H54 (cell line): Measurements from ENCODE around the gene DGKG.

Experiments used
- DNase-seq: peaks from one replicate; pipeline ENCODE4 v3.0.0; 2011; ENCODE audit warnings: low spot score, mixed read lengths; ENCODE audit not compliant: insufficient read length
- FAIRE-seq: peaks from 3 replicates; lab custom pipeline; 2011; peaks lifted over from hg19 to GRCh38; lab: Jason Lieb, UNC
- POLR2A ChIP-seq: IDR thresholded peaks from 2 replicates; pipeline ENCODE4 v1.6.1; 2011; ENCODE audit warnings: low read depth, mild to moderate bottlenecking, low read length

The DGKG gene

GRCh38 chr3:186194451-186194811 lies 167.6 kb downstream of the DGKG start:
- DNase-seq (no peak), FAIRE-seq (no peak)
- TF ChIP-seq POLR2A: no peak

DNA sequence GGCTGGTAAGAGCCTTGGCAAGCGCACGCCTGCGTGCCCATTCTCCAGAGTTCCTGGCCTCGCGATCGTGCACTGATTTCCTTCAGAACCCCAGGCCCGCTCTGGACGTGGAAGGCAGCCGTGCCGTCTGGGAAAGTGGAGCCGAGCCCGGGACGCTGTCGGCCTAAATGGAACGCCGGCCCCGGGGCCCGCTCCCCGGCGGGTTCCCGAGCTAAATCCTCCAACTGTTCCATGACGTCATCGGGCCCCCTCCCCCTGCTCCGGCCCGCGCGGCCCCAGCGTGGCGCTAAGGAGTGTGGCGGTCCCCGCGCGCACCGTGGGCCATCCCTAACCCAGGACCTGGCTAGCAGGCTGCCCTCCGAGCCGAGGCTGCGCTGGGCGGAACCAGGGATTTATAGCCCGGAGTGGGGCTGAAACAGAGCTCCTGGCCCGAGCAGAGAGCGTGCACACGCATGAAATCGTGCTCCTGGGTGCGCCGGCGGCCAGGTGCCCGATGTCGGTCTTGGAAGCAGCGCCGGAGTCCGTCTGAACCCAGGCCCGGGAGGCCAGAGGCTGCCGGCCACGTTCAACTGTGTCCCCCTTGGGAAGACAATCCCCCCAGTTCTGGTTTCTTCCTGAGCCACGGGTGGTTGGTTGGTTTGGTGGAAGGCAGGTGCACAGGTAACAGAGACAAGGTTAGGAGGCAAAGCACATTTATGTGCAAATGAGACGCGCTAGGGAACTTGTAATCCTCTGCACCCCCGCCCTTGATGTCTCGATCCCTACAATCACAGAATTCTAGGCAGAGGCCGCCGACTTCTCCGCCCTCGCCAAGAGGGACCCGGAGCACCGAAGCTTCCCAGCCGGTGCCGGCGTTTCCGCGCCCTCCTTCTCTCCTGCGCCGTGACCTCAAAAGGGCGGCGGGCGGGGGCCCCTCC lies 168.2 kb downstream of the DGKG start:
- DNase-seq (no peak), FAIRE-seq (no peak)
- no peak for TF ChIP-seq POLR2A

GRCh38 chr3:186192823-186193222 lies 169.2 kb downstream of the DGKG start:
- no peak for FAIRE-seq
- TF ChIP-seq POLR2A: no peak
- DNase-seq: no peak

DNA sequence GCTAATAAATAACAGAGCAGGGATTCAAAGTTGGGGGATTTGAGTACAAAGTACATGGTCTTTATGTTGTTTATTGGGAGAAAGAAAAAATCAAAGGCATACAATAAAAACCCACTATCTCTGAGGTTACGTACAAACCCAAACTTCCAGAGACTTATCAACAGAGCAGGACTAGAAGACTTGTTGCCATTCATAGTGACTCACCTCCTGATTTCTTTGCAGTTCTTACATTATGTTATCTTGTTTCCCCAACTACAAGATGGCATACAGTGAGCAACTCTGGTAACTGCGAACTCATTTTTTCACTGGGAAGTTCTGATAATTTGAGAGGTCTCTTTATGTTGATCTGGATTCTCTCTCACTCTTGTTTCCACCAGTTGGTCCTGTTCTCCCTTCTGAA lies 172.5 kb downstream of the DGKG start:
- no peak for FAIRE-seq
- DNase-seq: no peak
- TF ChIP-seq POLR2A: no peak

DNA sequence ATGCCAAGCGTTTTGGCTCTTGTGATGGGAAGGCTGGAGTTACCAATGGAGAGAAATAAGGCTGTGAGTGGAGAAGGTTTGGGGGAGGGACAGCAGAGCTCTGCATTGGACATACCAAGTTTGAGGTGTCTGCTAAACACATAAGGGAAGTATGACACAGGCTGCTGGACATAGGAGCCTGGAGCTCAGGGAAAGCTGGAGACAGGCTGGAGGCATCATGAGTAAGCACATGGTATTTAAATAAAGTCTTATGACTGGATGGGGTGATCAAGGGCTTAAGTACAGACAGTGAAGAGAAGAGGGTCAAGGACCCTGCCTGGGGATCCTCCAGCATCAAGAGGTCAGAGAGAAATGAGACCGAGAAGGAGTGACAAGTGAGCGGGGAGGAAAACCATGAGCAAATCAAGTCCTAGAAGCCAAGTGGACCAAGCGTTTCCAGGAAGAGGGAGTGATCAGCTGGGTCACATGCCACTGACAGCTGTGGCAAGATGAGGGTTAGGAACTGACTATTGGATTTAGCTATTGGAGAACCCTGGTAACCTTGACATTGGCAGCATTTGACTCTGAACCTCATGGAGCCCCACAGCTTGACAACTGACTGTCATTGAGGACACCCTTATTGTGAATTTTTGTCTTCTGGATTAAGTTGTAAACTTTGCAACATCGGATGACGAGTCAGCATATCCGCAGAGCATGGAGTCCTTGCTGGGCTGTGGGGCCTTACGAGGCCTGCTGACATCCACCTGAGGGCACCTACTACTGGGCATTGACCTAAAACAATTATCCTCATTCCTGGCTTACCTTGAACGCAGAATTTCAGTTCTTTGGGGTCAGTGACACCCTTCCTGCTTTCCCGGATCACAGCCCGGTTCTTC lies 174.4 kb downstream of the DGKG start:
- FAIRE-seq: no peak
- TF ChIP-seq POLR2A: no peak
- no peak for DNase-seq

DNA sequence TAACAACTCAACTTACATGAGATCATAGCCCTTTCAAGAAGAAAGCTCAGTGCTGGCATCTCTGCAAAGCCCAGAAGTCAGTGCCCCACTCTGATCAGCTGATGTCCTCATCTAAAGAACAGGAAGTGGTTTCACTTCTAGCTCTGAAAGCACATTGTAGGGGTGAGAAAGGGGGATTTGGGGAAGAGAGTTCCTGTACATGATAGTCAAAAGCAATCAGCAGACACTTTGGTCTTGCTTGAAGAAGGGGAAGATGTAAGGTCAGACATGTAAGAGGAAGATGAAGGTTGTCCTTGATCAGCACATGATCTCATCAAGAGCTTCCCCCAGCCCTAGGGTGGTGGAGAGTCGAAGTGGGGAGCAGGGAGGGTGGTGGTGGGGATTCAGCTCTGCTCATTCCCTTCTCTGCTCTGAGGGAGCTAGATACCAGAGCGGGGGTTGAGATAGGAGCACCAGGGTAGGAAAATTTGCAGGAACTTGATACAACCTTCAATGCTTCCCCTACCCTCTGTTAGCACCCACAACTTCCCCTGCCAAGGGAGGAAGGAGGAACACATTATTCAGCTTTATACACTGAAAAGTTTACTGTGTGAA lies 176.7 kb downstream of the DGKG start:
- DNase-seq: no peak
- no peak for FAIRE-seq
- TF ChIP-seq POLR2A: no peak

GRCh38 chr3:186184021-186184420 lies 178.0 kb downstream of the DGKG start:
- no peak for DNase-seq
- no peak for FAIRE-seq
- TF ChIP-seq POLR2A: no peak

GRCh38 chr3:186182850-186183249 lies 179.2 kb downstream of the DGKG start:
- no peak for DNase-seq
- no peak for TF ChIP-seq POLR2A
- no peak for FAIRE-seq

GRCh38 chr3:186181901-186182300 lies 180.1 kb downstream of the DGKG start:
- no peak for TF ChIP-seq POLR2A
- FAIRE-seq (no peak), DNase-seq (no peak)

GRCh38 chr3:186180891-186181481 lies 181.0 kb downstream of the DGKG start:
- no peak for TF ChIP-seq POLR2A
- FAIRE-seq: no peak
- no peak for DNase-seq

- DNase-seq: no peak
- no peak for TF ChIP-seq POLR2A
- FAIRE-seq: no peak
Observed at GRCh38 chr3:186180151-186180550, 181.9 kb downstream of the DGKG start.

DNA sequence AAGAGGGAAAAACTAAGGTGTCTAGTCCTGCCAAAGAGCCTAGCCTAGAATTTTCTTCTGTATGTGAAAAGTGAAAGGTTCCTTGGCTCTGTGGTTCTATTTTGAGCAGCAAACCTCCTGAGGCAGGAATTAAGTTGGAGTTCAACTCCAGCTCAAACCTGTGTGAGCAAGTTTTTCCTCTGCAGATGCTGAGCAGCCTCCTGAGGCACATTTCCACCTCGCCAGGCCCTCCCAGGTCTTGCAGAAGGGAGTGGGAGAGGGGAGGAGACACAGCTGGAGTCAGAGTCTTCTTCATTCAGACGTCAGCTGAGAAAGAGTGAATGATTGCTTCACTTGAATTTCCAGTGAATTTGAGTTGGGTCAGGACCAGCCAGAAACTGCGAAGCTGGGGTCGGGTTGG lies 183.6 kb downstream of the DGKG start:
- FAIRE-seq (no peak), DNase-seq (no peak)
- no peak for TF ChIP-seq POLR2A

- TF ChIP-seq POLR2A: no peak
- DNase-seq: no peak
- no peak for FAIRE-seq
Observed at GRCh38 chr3:186176373-186176990, 185.6 kb downstream of the DGKG start.
